T-helper 9 cell (primary cell): Measurements from ENCODE around the gene TMEM17.
A peak's percentile ranks its signal among the peaks of the same experiment; 100 is the strongest.

Source experiments
- DNase-seq: peaks from one replicate; pipeline ENCODE4 v3.0.0-alpha.2; 2020

Gene TMEM17

GRCh38 chr2:62471404-62471803, 34.6 kb downstream of the TMEM17 start:
- DNase-seq: no peak

GRCh38 chr2:62469548-62469947, 36.4 kb downstream of the TMEM17 start:
- no peak for DNase-seq

- DNase-seq: no peak
These were observed 36.9 kb downstream of the TMEM17 start for GRCh38 chr2:62469114-62469513.

GRCh38 chr2:62467475-62468321, 38.3 kb downstream of the TMEM17 start:
- DNase-seq: no peak

GRCh38 chr2:62467100-62467474, 38.9 kb downstream of the TMEM17 start:
- DNase-seq: no peak

- DNase-seq: no peak
These were observed 39.5 kb downstream of the TMEM17 start for GRCh38 chr2:62466503-62466854.

GRCh38 chr2:62465741-62466502, 40.1 kb downstream of the TMEM17 start:
- no peak for DNase-seq

GRCh38 chr2:62465039-62465740, 40.8 kb downstream of the TMEM17 start:
- no peak for DNase-seq

GRCh38 chr2:62464221-62465007, 41.6 kb downstream of the TMEM17 start:
- DNase-seq: no peak

GRCh38 chr2:62462211-62462610, 43.8 kb downstream of the TMEM17 start:
- no peak for DNase-seq

GRCh38 chr2:62461707-62462106, 44.3 kb downstream of the TMEM17 start:
- DNase-seq: no peak

- DNase-seq: no peak
These were observed 44.9 kb downstream of the TMEM17 start for GRCh38 chr2:62461017-62461553.

- DNase-seq: no peak
These were observed 45.8 kb downstream of the TMEM17 start for GRCh38 chr2:62460175-62460574.

- no peak for DNase-seq
These were observed 46.3 kb downstream of the TMEM17 start for GRCh38 chr2:62459672-62460071.

GRCh38 chr2:62459106-62459505, 46.9 kb downstream of the TMEM17 start:
- no peak for DNase-seq

- no peak for DNase-seq
These were observed 47.3 kb downstream of the TMEM17 start for GRCh38 chr2:62458671-62459081.

GRCh38 chr2:62458206-62458641, 47.8 kb downstream of the TMEM17 start:
- DNase-seq: no peak

GRCh38 chr2:62457556-62457955, 48.4 kb downstream of the TMEM17 start:
- DNase-seq: no peak

GRCh38 chr2:62456721-62457539, 49.1 kb downstream of the TMEM17 start:
- DNase-seq: peak; percentile 56

- no peak for DNase-seq
These were observed 49.9 kb downstream of the TMEM17 start for GRCh38 chr2:62455957-62456692.

GRCh38 chr2:62453955-62454354, 52.0 kb downstream of the TMEM17 start:
- DNase-seq: no peak
